Tibial nerve (tissue), 4 donors: ENCODE results near the gene CNST. TPM values are rescaled to one million over a fixed set of nuclear protein-coding genes. Genes with fewer than 3 reads are reported as not detected.
A peak's percentile ranks its signal among the peaks of the same experiment; 100 is the strongest.

Experiments used
- DNase-seq, 2 donors: peaks; one replicate each; pipeline ENCODE4 v3.0.0-alpha.2; 2019; ENCODE audit warnings: low spot score in 2 of 2
- H3K27ac ChIP-seq, 4 donors: fragments of 200-600 bp; sonication (generic) in 3 of 4; one replicate each; pipeline ENCODE4 v1.5.1; 2017 to 2019; ENCODE audit warnings: mild to moderate bottlenecking in 1 of 4
- H3K27me3 ChIP-seq, 2 donors: fragments of 200-600 bp; sonication (generic) in 1 of 2; one replicate each; pipeline versions ENCODE4 v1.5.1 to v1.6.0; 2017 to 2019
- H3K36me3 ChIP-seq, 3 donors: fragments of 200-600 bp; sonication (generic); one replicate each; pipeline ENCODE4 v1.5.1; 2018 to 2019
- H3K4me1 ChIP-seq, 4 donors: fragments of 200-600 bp; sonication (generic) in 3 of 4; one replicate each; pipeline ENCODE4 v1.5.1; 2017 to 2019
- H3K4me3 ChIP-seq, 4 donors: fragments of 200-600 bp; sonication (generic) in 3 of 4; one replicate each; pipeline ENCODE4 v1.5.1; 2017 to 2019; ENCODE audit warnings: mild to moderate bottlenecking in 1 of 4, moderate library complexity in 1 of 4
- H3K9me3 ChIP-seq, 4 donors: fragments of 200-600 bp; sonication (generic) in 3 of 4; one replicate each; pipeline ENCODE4 v1.5.1; 2017 to 2019
- CTCF ChIP-seq, 5 experiments: fragments of 200-600 bp in 3 of 5; fragments of 450-650 bp in 2 of 5; sonication (generic) in 3 of 5; IDR thresholded peaks; one replicate each; pipeline ENCODE4 v1.5.1; 2016 to 2019; ENCODE audit warnings: antibody characterized with exemption in 5 of 5, mild to moderate bottlenecking in 3 of 5, moderate library complexity in 2 of 5
- EP300 ChIP-seq, 2 donors: sonication (generic); formaldehyde crosslinking; IDR thresholded peaks; one replicate each; pipeline ENCODE4 v1.6.1; 2017; ENCODE audit warnings: antibody characterized with exemption in 2 of 2, mild to moderate bottlenecking in 1 of 2
- POLR2A ChIP-seq, 2 donors: fragments of 450-650 bp; IDR thresholded peaks; one replicate each; pipeline ENCODE4 v1.6.1; 2017; ENCODE audit warnings: antibody characterized with exemption in 2 of 2, mild to moderate bottlenecking in 2 of 2, moderate library complexity in 2 of 2
- WGBS, 2 donors: methylation state at CpG; one replicate each; pipeline ENCODE4 v1.1.5; 2018; 5-methylcytosine and 5-hydroxymethylcytosine counted together
- total RNA-seq, 4 donors: library from RNA; depleted of rRNA; stranded (reverse); fragments of >200 nt; gene quantifications; one replicate each; pipeline ENCODE4 v1.1.0, GENCODE V29; 2016

Gene CNST
- total RNA-seq, 4 donors from 2014 or later = 16.5 to 20.3 (median 17.9) TPM

GRCh38 chr1:246695666-246696065 is 129.4 kb downstream of the CNST start:
- no peak overlapping the region for H3K27ac ChIP-seq
- TF ChIP-seq CTCF (IDR thresholded peaks at IDR 0.05) (no peak), POLR2A (IDR thresholded peaks at IDR 0.05) (no peak), EP300 (IDR thresholded peaks at IDR 0.05) (no peak)
- H3K4me3 ChIP-seq = no peak overlapping the region
- H3K27me3 ChIP-seq = no peaks in the 10 kb centered on the region
- WGBS, 2 donors = 97 to 100% methylated on average over 5 of the region's 5 CpGs
- H3K36me3 ChIP-seq = no peaks in the 10 kb centered on the region
- H3K9me3 ChIP-seq = peaks cover 0 to 3% (median 0%) of the 10 kb centered on the region in 4 donors
- DNase-seq = no peak
- H3K4me1 ChIP-seq = peaks cover 0 to 17% (median 0%) of the 10 kb centered on the region in 4 donors

GRCh38 chr1:246698466-246699094 is 132.3 kb downstream of the CNST start:
- TF ChIP-seq CTCF (IDR thresholded peaks at IDR 0.05) (no peak), EP300 (IDR thresholded peaks at IDR 0.05) (no peak), POLR2A (IDR thresholded peaks at IDR 0.05) (no peak)
- 81 to 86% methylated on average over 8 of the region's 8 CpGs for WGBS, 2 donors
- Histone ChIP-seq H3K9me3 (peaks cover 0 to 3% (median 0%) of the 10 kb centered on the region in 4 donors), H3K4me3 (peak overlapping the region in 3 of 4 donors; percentile 21 to 42 (median 31)), H3K4me1 (peaks cover 0 to 17% (median 0%) of the 10 kb centered on the region in 4 donors), H3K36me3 (no peaks in the 10 kb centered on the region), H3K27me3 (no peaks in the 10 kb centered on the region), H3K27ac (peak overlapping the region; percentile 9 to 61 (median 44))
- no peak for DNase-seq

- H3K4me3 ChIP-seq = peak overlapping the region in 3 of 4 donors; percentile 21 to 42 (median 31)
- H3K36me3 ChIP-seq = no peaks in the 10 kb centered on the region
- H3K9me3 ChIP-seq = peaks cover 0 to under 1% (median 0%) of the 10 kb centered on the region in 4 donors
- TF ChIP-seq POLR2A (IDR thresholded peaks at IDR 0.05) (no peak), CTCF (IDR thresholded peaks at IDR 0.05) (peak; percentile 73 to 86 (median 82)), EP300 (IDR thresholded peaks at IDR 0.05) (peak in 1 of 2 donors; percentile 23)
- no peaks in the 10 kb centered on the region for H3K27me3 ChIP-seq
- DNase-seq = peak; percentile 72 to 80
- peak overlapping the region; percentile 9 to 61 (median 44) for H3K27ac ChIP-seq
- peaks cover 0 to 17% (median 0%) of the 10 kb centered on the region in 4 donors for H3K4me1 ChIP-seq
- WGBS, 2 donors = 6 to 8% methylated on average over 18 of the region's 18 CpGs
Measured at GRCh38 chr1:246699095-246699735, 133.0 kb downstream of the CNST start.

GRCh38 chr1:246703581-246703980 is 137.3 kb downstream of the CNST start:
- WGBS, 2 donors = 57% methylated on average over 8 of the region's 8 CpGs
- Histone ChIP-seq H3K9me3 (no peaks in the 10 kb centered on the region), H3K4me3 (no peak overlapping the region), H3K4me1 (peaks cover 0 to 8% (median 0%) of the 10 kb centered on the region in 4 donors), H3K27me3 (no peaks in the 10 kb centered on the region), H3K27ac (no peak overlapping the region), H3K36me3 (no peaks in the 10 kb centered on the region)
- TF ChIP-seq EP300 (IDR thresholded peaks at IDR 0.05) (no peak), CTCF (IDR thresholded peaks at IDR 0.05) (no peak), POLR2A (IDR thresholded peaks at IDR 0.05) (no peak)
- no peak for DNase-seq

GRCh38 chr1:246705368-246705767 is 139.1 kb downstream of the CNST start:
- Histone ChIP-seq H3K9me3 (no peaks in the 10 kb centered on the region), H3K27ac (peak overlapping the region in 1 of 4 donors; percentile 6), H3K36me3 (no peaks in the 10 kb centered on the region), H3K4me3 (no peak overlapping the region), H3K4me1 (no peaks in the 10 kb centered on the region), H3K27me3 (no peaks in the 10 kb centered on the region)
- no peak for TF ChIP-seq EP300 (IDR thresholded peaks at IDR 0.05)
- TF ChIP-seq CTCF (IDR thresholded peaks at IDR 0.05) = no peak
- TF ChIP-seq POLR2A (IDR thresholded peaks at IDR 0.05) = no peak
- DNase-seq = no peak
- WGBS, 2 donors = 33 to 39% methylated on average over 3 of the region's 3 CpGs
